Measurements from ENCODE around the gene BCL11A. TPM values are rescaled to one million over a fixed set of nuclear protein-coding genes. Genes with fewer than 3 reads are reported as not detected.

BCL11A gene
- total RNA-seq, 4 donors from 2014 or later: 0.28 to 5.0 (median 1.1) TPM

- DNase-seq (ENCODE audit: low spot score) (no peak), ATAC-seq (ENCODE audit: low FRiP score) (no peak)
- TF ChIP-seq CTCF (IDR thresholded peaks at IDR 0.05): no peak
These were observed 5.1 kb downstream of the BCL11A start for GRCh38 chr2:60548311-60548710.

GRCh38 chr2:60547841-60548240 is 5.6 kb downstream of the BCL11A start:
- ATAC-seq (ENCODE audit: low FRiP score) (no peak), DNase-seq (ENCODE audit: low spot score) (no peak)
- TF ChIP-seq CTCF (IDR thresholded peaks at IDR 0.05): no peak

- ATAC-seq (ENCODE audit: low FRiP score) (no peak), DNase-seq (ENCODE audit: low spot score) (no peak)
- no peak for TF ChIP-seq CTCF (IDR thresholded peaks at IDR 0.05)
These were observed 6.6 kb downstream of the BCL11A start for GRCh38 chr2:60546756-60547420.

- ATAC-seq (ENCODE audit: low FRiP score) (no peak), DNase-seq (ENCODE audit: low spot score) (no peak)
- TF ChIP-seq CTCF (IDR thresholded peaks at IDR 0.05): no peak
These were observed 8.4 kb downstream of the BCL11A start for GRCh38 chr2:60544954-60545560.

- no peak for ATAC-seq (ENCODE audit: low FRiP score)
- no peak for DNase-seq (ENCODE audit: low spot score)
- TF ChIP-seq CTCF (IDR thresholded peaks at IDR 0.05): no peak
These were observed 9.4 kb downstream of the BCL11A start for GRCh38 chr2:60544062-60544461.

GRCh38 chr2:60541056-60541651 is 12.3 kb downstream of the BCL11A start:
- no peak for ATAC-seq (ENCODE audit: low FRiP score)
- no peak for DNase-seq (ENCODE audit: low spot score)
- TF ChIP-seq CTCF (IDR thresholded peaks at IDR 0.05): no peak

- DNase-seq (ENCODE audit: low spot score) (no peak), ATAC-seq (ENCODE audit: low FRiP score) (no peak)
- no peak for TF ChIP-seq CTCF (IDR thresholded peaks at IDR 0.05)
These were observed 13.4 kb downstream of the BCL11A start for GRCh38 chr2:60540074-60540473.
